HG02678 (cell line): ENCODE results near the gene SPACDR.

Experiments used
- ATAC-seq: cut with Tn5 transposase; IDR thresholded peaks from one replicate; pipeline ENCODE4 v1.9.1; 2021; ENCODE audit warnings: mild to moderate bottlenecking, moderate library complexity; ENCODE audit not compliant: unreplicated experiment

SPACDR gene

DNA sequence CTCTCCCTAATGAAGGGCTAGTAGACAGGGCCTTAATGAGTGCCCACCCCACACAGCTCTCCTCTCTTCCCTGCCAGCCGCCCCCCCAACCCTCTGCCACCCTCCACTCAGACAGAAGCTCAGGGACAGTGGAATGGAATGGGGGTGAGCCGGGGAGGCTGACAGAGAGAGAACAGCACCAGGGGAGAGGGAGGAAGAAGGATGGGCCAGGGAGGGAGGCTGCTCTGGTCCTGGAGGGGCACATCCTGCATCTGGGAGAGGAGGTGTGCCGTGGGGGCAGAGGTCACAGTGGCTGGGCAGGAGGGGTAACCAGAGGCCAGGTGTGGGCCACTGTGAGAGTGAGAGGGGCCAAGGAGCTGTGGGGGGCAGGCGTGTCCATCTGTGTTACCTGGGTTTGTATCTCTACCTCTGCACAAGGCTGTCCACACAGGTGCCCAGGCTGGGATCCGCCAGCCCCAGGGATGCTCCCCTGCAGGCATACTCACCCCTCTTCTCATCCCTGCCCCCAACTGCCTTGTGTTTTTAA, 22.1 kb upstream of the SPACDR start:
- ATAC-seq, result no peak

DNA sequence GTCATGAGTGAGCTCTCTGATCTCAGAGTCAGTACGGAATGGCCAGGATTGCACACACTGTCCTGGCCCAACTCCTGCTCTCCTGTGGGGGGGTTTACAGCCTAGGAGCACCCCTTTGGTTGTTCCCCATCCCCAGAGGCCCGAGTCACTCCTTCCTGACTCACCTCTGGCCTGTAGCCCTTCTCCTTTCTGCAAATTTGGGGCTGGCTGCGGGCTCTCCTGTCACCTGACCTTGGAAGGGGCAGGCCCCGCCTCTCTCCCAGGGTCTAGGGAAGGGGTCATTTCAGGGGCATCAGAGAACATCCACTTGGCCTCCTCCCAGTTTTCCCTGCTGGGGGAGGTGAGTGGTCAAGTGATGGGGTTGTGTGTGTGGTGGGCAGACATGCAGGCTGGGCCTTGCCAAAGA, 21.4 kb upstream of the SPACDR start:
- no peak for ATAC-seq

- no peak for ATAC-seq
Observed at GRCh38 chr7:100484673-100485045, 20.6 kb upstream of the SPACDR start.

DNA sequence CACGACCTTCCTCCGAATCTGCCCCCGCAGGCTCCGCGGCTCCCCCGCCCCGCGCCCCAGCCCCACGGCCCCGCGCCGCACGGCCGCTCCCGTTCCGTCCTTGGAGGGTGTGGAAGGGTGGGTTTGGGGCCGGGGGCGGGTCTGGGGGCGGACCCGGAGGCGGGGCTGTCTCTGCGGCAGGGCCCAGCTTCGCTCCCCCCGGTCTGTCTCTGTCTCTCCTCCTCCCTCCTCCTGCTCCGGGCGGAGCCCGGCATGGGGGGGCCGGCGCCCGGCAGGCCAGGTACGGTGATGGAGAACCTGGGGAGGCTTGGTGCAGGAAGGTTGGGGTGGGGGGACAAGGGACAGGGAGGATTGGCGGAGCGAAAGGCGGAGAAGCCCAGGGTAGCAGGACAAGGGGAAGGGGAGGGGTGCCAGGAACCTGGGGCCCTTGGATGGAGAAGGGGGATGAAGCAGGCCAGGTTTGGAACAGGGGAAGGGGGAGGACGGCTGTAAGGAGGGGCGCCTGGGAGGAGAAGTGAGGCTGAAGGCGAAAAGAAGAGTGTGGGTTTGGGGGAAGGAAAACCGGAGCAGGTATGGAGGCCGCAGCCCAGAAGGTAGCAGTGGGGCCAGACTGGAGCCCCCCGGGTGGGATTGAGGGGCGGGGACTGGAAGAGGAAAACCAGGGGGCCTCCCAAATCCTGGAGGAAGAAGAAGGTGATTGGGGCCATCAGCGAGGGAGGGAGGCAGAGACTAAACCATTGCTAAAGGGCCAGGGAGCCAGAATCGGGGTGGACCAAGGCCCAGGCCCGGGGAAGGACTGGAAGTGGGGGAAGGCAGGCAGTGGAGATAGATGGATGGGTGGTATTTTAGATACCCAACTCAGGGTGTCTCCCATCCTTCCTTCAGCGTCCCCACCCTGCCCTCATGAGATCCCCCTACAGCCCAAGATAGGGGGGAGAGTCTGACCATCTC, 19.9 kb upstream of the SPACDR start, which contains the start of gene NYAP1:
Gene NYAP1, plus strand, starts transcription at position 206 of the 951 bp plus-strand sequence. CDS start 1,385 bp downstream, outside the sequence.
- ATAC-seq, result peak; percentile 22

GRCh38 chr7:100483090-100483721, 19.1 kb upstream of the SPACDR start:
- ATAC-seq, result peak; percentile 45

- no peak for ATAC-seq
Observed at GRCh38 chr7:100482728-100483089, 18.6 kb upstream of the SPACDR start.

- ATAC-seq, result no peak
Observed at GRCh38 chr7:100481466-100481865, 17.4 kb upstream of the SPACDR start.

GRCh38 chr7:100478958-100479660, 15.0 kb upstream of the SPACDR start, which contains the start of gene TSC22D4:
Gene TSC22D4, minus strand, starts transcription at chr7:100479214. Its CDS starts 1,176 bp downstream, at chr7:100478038.
- ATAC-seq, result peak; percentile 64

DNA sequence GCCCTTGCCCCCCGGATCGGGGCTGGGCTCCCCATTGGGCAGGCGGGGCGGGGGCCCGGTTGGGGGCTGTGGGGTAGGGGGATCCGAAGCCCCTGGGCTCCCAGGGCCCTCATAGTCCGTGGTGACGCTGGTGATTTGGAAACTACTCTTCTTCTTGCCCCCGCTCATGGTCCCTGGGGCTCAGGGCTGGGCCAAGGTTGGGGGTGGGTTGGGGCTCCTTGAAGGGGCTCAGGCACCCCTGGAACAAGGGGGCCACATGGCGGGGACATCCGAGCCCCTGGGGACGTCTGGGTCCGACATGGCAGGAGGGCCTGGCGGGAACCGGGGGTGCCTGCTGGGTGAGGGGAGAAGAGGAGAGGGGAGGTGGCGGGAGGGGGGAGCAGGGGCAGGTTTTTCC, 13.8 kb upstream of the SPACDR start:
- ATAC-seq, result no peak

GRCh38 chr7:100476903-100477870, 13.1 kb upstream of the SPACDR start:
- ATAC-seq, result no peak

DNA sequence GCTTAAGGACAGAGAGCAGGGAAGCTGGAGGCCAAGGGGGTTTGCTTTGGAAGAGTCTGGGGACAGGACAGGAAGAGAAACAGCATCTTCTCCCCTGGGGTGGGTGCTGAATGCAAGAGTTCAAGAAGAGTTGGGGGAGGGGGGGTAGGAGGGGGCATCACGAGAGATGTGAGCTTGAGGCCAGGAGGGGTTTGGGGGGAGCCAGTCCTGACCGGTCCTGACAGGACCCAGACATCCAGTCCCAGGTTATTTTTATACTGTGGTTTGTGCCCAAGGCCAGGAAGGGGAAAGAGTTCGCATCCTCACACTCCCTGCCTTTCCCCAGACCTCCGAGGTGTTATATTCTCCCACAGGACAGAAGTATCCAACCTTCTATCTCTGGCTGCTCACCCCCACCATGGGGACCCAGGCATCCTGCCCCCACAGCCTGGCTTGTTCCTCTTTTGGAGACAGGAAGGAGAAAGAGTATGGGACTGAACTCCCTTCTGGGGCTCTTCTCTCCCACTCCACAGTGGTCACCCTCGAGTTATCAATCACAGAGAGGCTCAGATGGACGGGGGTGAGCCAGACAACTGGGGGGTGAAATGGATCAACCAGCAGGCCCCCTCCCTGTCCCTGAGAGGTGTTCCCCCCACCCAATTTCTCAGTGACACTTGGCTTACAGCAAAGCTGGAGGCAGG, 12.2 kb upstream of the SPACDR start:
- no peak for ATAC-seq

DNA sequence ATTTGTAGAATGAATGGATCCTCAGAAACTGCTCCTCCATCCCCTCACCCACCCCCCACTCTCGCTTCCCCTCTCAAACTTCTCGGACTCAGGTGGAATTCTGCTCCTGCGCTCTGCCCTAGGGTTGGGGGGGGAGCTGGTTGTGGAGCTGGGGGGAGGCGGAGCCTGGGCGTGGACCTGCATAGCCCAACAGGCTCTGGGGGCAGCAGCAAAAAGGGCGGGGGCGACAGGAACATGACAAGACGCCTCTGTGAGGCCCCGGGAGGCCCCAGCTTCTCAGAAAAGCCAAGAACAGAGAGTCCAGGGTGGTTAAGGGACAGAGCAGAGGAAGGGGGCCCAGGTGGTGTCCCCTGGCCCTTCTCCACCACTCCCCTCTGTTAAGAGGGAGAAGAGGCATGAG, 11.5 kb upstream of the SPACDR start:
- no peak for ATAC-seq

GRCh38 chr7:100472854-100473499, 8.9 kb upstream of the SPACDR start:
- ATAC-seq, result no peak

DNA sequence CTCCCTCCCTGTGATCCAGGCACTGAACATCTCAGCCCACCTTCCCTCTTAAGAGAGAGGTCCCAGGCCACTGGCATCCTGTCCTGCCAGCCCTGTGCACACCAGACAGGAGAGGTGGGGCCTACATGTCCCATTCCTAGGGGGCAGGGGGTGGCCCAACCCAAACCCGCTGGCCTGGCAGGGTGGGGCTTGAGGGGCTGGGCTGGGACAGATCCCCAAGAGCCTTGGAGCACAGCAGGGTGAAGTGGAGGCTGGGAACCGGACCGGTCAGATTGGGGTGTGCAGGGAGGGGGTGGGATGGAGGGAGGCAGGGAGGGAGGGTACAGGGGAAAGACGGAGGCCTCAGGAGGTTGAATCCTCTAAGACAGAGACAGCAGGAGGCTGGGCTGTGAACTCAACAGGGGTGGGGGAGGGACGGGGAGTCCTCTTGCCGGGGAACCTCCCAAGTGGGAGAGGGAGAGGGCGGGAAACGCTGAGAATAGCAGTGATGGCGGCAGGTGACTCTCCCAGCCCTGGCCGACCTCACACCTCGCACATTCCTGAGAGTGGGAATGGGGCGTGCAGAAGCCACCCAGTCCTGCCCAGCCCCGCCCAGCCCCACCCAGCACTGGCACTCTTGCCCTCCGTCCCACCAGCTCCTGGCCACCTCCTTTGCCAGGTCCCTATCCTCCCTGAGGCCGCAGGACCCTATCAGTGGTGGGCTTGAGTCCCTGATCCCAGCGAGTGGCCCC, 8.2 kb upstream of the SPACDR start:
- no peak for ATAC-seq

- ATAC-seq, result no peak
Observed at GRCh38 chr7:100471021-100471420, 7.0 kb upstream of the SPACDR start.

DNA sequence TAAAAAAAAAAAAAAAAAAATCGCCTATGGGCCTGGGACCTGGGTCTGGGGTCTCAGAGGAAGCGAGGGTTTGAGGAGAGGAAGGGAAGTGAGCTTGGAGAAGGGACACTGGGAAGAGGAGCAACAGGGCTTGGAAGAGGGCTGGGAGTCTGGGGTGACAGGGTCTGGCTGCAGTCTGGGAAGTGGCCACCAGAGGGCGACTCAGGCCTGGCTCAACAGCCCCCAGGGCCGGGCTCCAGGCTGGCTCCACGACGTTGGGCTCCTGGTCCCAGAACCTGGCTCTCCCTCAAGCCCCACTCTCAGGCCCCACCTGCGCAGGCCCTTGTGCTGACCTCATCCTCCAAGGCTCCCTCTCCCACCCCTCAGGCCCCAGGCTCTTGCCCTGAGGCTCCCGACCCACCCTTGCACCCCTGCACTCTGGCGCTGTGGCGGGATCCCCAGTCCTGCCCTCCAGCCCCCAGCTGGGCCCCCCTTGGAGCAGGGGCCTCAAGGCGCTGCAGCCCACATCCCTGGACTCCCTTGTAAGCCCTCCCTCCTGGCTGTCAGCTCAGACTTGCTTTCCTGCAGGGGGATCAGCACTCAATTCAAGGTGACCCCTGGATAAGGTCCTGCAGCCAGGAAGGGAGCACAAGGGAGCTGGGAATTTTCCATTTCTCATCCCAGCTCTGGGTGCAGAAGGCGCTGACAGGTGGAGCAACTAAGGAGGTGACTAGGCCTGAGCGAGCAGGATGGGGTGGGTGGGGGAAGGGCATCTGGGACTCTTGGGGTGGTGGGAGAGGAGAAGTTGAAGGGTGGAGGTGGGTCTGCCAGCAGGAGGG, 5.4 kb upstream of the SPACDR start:
- peak; percentile 68 for ATAC-seq

GRCh38 chr7:100467638-100468373, 3.7 kb upstream of the SPACDR start:
- ATAC-seq, result no peak
